Activated naive CD4-positive, alpha-beta T cell treated with anti-CD3 and anti-CD28 coated beads, Interleukin-2, amount 10 ng/mL, durations not matched to agents 7 days and 5 days (primary cell): ENCODE results near the gene GNAT2.
A peak's percentile ranks its signal among the peaks of the same experiment; 100 is the strongest.

ENCODE experiments used
- CTCF ChIA-PET: fragments of 350-600 bp; sonication (Branson Sonifier 250); formaldehyde crosslinking; loops from one replicate; lab custom pipeline; 2021; ENCODE audit warnings: antibody characterized with exemption; lab: Charles Lee
- DNase-seq: peaks from one replicate; pipeline ENCODE4 v3.0.0-alpha.2; 2020
- H3K27ac Mint-ChIP-seq: one replicate; pipeline ENCODE4 v1.8.0; 2021; ENCODE audit warnings: mild to moderate bottlenecking, moderate library complexity, mixed read lengths
- H3K27me3 Mint-ChIP-seq: one replicate; pipeline ENCODE4 v1.8.0; 2021; ENCODE audit warnings: mild to moderate bottlenecking, mixed read lengths
- H3K36me3 Mint-ChIP-seq: one replicate; pipeline ENCODE4 v1.8.0; 2021; ENCODE audit warnings: mixed read lengths
- H3K4me1 Mint-ChIP-seq: one replicate; pipeline ENCODE4 v1.8.0; 2021; ENCODE audit warnings: mixed read lengths
- H3K4me3 Mint-ChIP-seq: one replicate; pipeline ENCODE4 v1.8.0; 2021; ENCODE audit warnings: mild to moderate bottlenecking, moderate library complexity, mixed read lengths
- H3K9me3 Mint-ChIP-seq: one replicate; pipeline ENCODE4 v1.8.0; 2021; ENCODE audit warnings: mixed read lengths

GNAT2 gene

DNA sequence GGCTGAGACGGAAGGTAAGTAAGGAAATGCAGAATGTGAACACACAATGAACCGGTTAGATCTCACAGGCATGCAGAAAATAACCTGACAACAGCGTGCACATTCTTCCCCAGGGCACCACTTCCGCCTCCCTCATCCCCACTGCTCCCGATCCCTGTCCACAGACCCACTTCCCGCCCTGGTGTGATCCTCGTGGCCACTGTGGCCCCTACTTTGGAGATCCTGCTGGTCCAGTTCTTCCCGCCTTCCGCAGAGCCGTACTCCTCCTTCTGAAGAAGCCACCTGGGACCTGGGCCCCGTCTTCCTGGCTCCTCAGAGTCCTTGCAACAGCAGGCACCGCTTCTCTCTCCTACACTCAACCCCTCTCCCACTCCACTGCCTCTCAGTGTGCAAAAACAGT, 35.1 kb upstream of the GNAT2 start:
- peaks cover 42% of the 10 kb centered on the region for H3K27me3 Mint-ChIP-seq
- H3K27ac Mint-ChIP-seq = no peak overlapping the region
- H3K9me3 Mint-ChIP-seq = no peaks in the 10 kb centered on the region
- no peak for DNase-seq
- H3K4me3 Mint-ChIP-seq = peak overlapping the region; percentile 7
- CTCF ChIA-PET = interaction anchor here (1.0 to 1.8 kb wide), 3 partner anchors 14 to 330 kb away, joined by 3 to 15 read pairs (median 3); partner anchors contain the start of gene AHCYL1
- peaks cover 21% of the 10 kb centered on the region for H3K4me1 Mint-ChIP-seq
- H3K36me3 Mint-ChIP-seq = no peaks in the 10 kb centered on the region

DNA sequence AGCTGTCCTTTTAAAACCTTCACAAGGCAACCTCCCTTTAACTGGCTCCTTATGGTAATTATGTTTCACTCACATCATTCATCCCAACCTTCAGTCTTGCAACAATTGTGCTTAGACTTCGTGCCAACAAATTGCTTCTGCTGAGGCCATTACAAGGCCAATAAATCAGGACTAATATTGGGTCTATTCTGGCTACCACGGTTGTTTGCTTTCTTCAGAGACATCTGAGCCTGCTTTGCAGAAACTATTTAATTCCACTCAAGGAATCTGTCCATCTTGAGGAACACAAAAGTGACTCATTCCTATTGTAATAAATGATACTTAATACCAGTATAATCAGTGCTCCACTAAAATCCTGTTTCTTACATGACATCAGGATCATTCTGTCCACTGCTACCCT, 33.9 kb upstream of the GNAT2 start:
- H3K27ac Mint-ChIP-seq = no peak overlapping the region
- no peak for DNase-seq
- peaks cover 21% of the 10 kb centered on the region for H3K4me1 Mint-ChIP-seq
- no peak overlapping the region for H3K4me3 Mint-ChIP-seq
- H3K36me3 Mint-ChIP-seq = no peaks in the 10 kb centered on the region
- H3K9me3 Mint-ChIP-seq = no peaks in the 10 kb centered on the region
- CTCF ChIA-PET = interaction anchor here (1.1 to 6.2 kb wide), 2 partner anchors 10 to 13 kb away, joined by 8 to 70 read pairs; no protein-coding TSS in a partner anchor
- peaks cover 46% of the 10 kb centered on the region for H3K27me3 Mint-ChIP-seq

DNA sequence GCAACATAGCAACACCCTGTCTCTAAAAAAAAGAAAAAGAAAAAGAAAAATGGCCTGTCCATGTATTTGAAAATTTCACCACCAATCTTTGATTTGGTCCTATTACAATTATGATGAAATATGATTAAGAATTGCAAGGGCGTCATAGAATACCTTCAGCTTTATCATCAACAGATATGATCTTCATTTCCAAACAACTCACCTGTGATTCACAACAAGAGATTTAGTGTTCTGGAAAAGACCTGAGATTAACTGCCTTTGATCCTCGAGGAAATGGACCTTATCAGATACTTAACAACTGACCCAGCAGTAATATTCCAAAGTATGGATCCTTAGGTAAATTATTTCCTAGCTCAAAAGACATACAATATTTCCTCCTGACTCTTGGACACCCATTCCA, 33.0 kb upstream of the GNAT2 start:
- Mint-ChIP-seq H3K4me3 (no peak overlapping the region), H3K27me3 (peaks cover 43% of the 10 kb centered on the region), H3K36me3 (no peaks in the 10 kb centered on the region), H3K27ac (no peak overlapping the region), H3K4me1 (peaks cover 21% of the 10 kb centered on the region), H3K9me3 (no peaks in the 10 kb centered on the region)
- no peak for DNase-seq
- CTCF ChIA-PET = interaction anchor here (0.8 to 6.2 kb wide), 5 partner anchors 9 to 122 kb away, joined by 4 to 70 read pairs (median 28); no protein-coding TSS in a partner anchor

DNA sequence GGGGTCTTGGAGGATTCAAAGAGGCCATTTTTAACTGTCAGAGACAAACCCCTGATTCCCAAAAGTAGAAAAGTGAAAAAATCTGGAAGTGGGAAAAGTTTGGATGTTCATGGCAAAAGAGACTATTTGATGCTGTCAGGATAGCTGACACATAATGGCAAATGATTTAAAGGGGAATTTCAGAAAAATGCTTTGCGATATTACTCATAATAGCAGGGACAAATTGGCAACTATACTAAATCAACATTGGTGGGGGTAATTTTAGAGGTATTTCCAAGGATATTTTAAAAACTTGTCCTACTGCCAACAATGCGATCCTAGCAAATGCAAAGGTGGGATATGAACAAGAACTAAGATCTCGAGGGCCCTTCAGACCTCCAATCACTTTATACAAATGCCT, 31.2 kb upstream of the GNAT2 start:
- Mint-ChIP-seq H3K36me3 (no peaks in the 10 kb centered on the region), H3K4me1 (peaks cover 11% of the 10 kb centered on the region), H3K27ac (no peak overlapping the region), H3K27me3 (peaks cover 36% of the 10 kb centered on the region), H3K9me3 (no peaks in the 10 kb centered on the region), H3K4me3 (no peak overlapping the region)
- DNase-seq = no peak
- CTCF ChIA-PET = interaction anchor here (0.7 to 6.2 kb wide), 9 partner anchors 10 to 334 kb away, joined by 3 to 70 read pairs (median 7); partner anchors contain the start of gene AHCYL1

DNA sequence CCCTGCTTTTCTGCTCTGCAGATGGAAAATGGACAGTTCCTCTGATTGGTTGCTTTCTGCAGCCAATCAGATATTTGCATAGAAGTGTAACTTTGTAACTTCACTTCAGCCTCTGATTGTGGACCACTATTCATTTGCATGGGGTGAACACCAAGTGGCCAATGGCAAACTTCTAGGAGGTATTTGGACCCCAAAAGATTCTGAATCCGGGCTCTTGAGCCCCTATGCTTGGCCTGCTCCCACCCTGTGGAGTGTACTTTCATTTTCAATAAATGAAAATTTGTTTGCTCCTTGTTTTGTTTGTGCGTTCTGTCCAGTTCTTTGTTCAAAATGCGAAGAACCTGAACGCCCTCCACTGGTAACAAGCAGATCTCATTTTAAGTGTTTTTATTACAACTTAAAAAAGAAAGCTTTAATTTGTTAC, 30.1 kb upstream of the GNAT2 start:
- Mint-ChIP-seq H3K9me3 (no peaks in the 10 kb centered on the region), H3K36me3 (no peaks in the 10 kb centered on the region), H3K27me3 (peaks cover 35% of the 10 kb centered on the region), H3K4me1 (peaks cover 2% of the 10 kb centered on the region), H3K27ac (no peak overlapping the region), H3K4me3 (no peak overlapping the region)
- CTCF ChIA-PET = interaction anchor here (0.8 to 6.2 kb wide), 10 partner anchors 9 to 335 kb away, joined by 3 to 70 read pairs (median 6); partner anchors contain the start of gene AHCYL1
- no peak for DNase-seq

DNA sequence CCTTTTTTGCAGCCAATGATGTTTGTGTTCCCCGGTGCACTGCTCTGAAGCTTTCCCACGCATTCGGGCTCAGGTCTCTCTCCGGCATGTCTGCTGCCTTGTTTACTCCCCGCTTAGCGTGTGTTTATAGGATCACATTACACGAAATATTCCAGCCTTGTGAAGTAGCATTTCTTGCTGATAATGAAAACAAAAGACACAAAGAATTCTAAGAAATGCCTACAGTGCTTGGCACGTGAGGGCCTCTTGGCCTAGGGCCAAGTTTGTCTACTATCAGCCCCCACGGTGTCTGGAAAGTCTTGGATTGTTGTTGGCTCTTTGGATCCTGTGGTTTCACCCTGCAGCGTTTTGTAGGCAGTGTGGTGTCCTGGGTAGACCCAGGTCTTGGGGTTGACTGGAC, 25.3 kb upstream of the GNAT2 start:
- no peak for DNase-seq
- H3K27ac Mint-ChIP-seq = no peak overlapping the region
- H3K9me3 Mint-ChIP-seq = no peaks in the 10 kb centered on the region
- no peaks in the 10 kb centered on the region for H3K36me3 Mint-ChIP-seq
- no peak overlapping the region for H3K4me3 Mint-ChIP-seq
- CTCF ChIA-PET = interaction anchor here (2.0 to 12.4 kb wide), 4 partner anchors 8 to 337 kb away, joined by 8 to 326 read pairs (median 72); partner anchors contain the start of gene AHCYL1
- H3K27me3 Mint-ChIP-seq = peaks cover 28% of the 10 kb centered on the region
- peaks cover 13% of the 10 kb centered on the region for H3K4me1 Mint-ChIP-seq

DNA sequence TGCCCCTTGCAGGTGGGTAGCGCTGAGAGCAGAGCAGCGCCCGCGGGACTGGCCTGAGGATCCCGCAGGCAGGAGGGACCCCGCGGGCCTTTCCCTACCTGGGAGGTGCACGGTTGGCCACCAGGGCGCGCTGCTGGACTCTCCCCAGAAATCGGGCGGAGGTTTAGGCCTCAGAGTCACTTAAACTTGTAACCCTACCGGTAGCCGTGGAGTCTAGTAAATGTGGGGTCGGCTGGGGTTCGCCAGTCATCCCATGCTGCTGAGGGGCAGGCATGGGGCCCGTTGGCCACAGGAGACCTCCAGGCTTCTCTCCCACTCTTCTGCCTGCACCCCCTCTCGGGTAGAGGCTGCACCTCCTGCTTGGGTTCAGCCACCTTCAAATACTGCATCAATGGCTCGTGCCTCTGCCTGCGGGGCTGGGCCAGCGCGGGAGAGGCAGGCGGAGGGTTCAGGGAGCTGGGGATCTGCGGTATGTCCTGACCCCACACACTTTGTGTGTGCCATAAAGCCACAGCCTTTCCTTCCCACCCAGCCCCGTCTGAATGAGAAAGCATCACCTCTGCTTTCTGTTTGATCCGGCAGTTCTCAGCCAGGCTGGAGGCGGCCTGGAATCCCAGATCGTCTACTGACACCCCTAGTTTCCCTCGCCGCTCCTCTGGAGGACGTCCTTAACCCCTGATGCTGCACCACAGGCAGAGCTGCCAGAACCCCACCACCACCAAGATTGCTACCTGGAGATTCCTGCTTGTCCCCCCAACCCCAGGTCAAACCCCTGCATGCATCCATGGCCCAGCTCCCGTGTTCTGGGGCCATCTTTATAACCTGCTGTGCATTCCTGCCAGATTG, 24.2 kb upstream of the GNAT2 start:
- H3K4me3 Mint-ChIP-seq = no peak overlapping the region
- no peaks in the 10 kb centered on the region for H3K9me3 Mint-ChIP-seq
- peaks cover 37% of the 10 kb centered on the region for H3K27me3 Mint-ChIP-seq
- CTCF ChIA-PET = interaction anchor here (0.7 to 12.4 kb wide), 11 partner anchors 8 to 338 kb away, joined by 3 to 326 read pairs (median 3); partner anchors contain the start of genes AHCYL1, EPS8L3 and GSTM2
- DNase-seq = peak; percentile 92
- no peaks in the 10 kb centered on the region for H3K36me3 Mint-ChIP-seq
- peaks cover 13% of the 10 kb centered on the region for H3K4me1 Mint-ChIP-seq
- H3K27ac Mint-ChIP-seq = peak overlapping the region; percentile 5

DNA sequence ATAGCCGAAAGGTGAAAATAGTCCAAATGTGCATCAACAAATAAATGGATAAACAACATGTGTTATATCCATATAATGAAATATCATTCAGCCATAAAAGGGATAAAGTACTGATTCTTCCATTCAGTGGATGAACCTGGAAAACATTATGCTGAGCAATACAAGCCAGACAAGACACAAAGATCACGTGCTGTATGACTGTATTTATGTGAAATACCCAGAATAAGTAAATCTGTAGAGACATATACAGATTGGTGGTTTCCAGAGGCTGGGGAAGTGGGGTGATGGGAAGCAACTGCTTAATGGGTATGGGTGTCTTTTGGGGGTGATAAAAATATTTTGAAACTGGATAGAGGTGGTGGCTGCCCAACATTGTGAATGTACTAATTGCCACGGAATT, 23.2 kb upstream of the GNAT2 start:
- DNase-seq = no peak
- CTCF ChIA-PET = interaction anchor here (0.6 to 12.4 kb wide), 11 partner anchors 9 to 339 kb away, joined by 3 to 326 read pairs (median 3); partner anchors contain the start of genes AHCYL1, EPS8L3 and GSTM2
- Mint-ChIP-seq H3K9me3 (no peaks in the 10 kb centered on the region), H3K27me3 (peaks cover 33% of the 10 kb centered on the region), H3K4me3 (no peak overlapping the region), H3K4me1 (peaks cover 13% of the 10 kb centered on the region), H3K27ac (no peak overlapping the region), H3K36me3 (no peaks in the 10 kb centered on the region)

DNA sequence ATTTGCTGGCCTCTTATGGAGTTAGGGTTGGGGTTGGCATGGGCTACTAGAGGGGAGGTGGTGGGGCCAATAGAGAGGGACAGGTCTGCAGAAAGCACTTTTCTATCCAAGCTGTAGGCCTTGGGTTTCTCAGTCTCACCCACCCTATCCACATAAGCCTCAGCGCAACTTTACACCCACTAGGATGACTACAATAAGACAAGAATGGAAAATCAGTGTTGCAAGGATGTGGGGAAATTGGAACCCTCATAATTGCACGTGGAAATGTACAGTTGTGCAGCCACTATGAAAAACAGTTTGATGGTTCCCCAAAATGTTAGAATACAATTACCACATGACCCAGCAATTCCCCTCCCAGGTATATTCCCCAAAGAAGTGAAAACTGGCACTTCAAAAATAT, 22.4 kb upstream of the GNAT2 start:
- Mint-ChIP-seq H3K27me3 (peaks cover 38% of the 10 kb centered on the region), H3K36me3 (no peaks in the 10 kb centered on the region), H3K27ac (no peak overlapping the region), H3K4me3 (no peak overlapping the region), H3K9me3 (no peaks in the 10 kb centered on the region), H3K4me1 (peaks cover 13% of the 10 kb centered on the region)
- no peak for DNase-seq
- CTCF ChIA-PET = interaction anchor here (1.3 to 12.4 kb wide), 10 partner anchors 9 to 340 kb away, joined by 3 to 326 read pairs (median 37); partner anchors contain the start of genes AHCYL1, GNAI3, GPR61 and GSTM4

DNA sequence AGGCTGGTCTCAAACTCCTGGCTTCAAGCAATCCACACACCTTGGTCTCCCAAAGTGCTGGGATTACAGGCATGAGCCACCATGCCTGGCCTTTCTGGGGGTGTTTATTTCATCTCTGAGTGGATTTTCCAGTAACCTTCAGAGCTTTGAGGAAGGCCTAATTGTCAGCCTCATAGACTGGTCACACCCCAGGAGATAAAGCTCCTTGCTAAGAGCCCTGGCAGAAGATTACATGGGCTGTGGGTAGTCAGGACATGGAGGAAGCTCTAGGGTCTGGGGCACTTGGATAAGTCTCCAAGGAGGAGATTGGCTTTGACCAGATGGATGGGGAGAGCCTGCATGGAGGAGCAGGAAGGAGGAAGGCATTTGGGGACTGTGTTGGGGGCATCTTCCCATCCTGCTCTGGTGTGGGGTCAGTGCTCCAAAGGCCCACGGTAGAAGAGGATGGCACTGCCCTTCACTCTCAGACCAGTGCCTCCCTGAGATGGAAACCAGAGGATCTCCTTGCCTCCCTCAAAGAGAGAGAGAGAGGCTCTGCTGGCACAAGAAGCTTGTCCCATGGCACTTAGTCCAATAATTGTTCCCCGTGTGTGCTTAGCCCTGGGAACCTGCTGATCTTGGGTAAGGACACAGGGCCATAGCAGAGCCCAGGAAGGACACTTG, 21.8 kb upstream of the GNAT2 start:
- no peaks in the 10 kb centered on the region for H3K36me3 Mint-ChIP-seq
- no peak overlapping the region for H3K4me3 Mint-ChIP-seq
- no peak for DNase-seq
- H3K4me1 Mint-ChIP-seq = peaks cover 13% of the 10 kb centered on the region
- peaks cover 41% of the 10 kb centered on the region for H3K27me3 Mint-ChIP-seq
- no peak overlapping the region for H3K27ac Mint-ChIP-seq
- CTCF ChIA-PET = interaction anchor here (0.8 to 12.4 kb wide), 31 partner anchors 10 to 411 kb away, joined by 3 to 326 read pairs (median 7); partner anchors contain the start of genes AHCYL1, AMPD2, GNAI3 and GNAT2
- no peaks in the 10 kb centered on the region for H3K9me3 Mint-ChIP-seq

DNA sequence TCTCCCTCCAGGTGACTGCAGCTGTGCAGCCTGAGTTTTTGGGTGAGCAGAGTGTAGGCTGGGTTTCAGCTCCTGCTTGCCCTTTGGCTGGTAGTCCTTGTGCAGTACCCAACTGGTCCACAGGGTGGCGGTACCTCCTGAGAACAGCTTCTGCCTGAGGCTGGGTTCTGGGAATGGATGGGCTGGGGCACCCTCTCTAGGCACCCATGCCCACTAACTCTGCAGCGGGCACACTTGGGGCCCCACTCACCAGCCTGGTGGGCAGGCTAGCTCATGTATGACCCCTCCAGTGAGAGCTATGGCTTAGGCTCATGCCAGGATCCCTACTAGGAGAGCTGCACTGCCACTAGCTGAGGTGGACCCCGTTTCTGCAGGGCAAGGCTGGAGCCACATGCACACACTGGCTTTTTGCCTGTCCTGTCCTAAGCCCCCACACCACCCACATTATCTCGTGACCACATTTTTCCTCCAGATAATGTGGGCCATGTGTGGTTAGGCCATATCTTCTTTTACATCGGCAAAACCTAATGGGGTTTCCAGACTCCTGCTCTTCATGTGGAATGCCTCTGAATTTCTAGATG, 21.0 kb upstream of the GNAT2 start:
- Mint-ChIP-seq H3K36me3 (no peaks in the 10 kb centered on the region), H3K4me1 (peaks cover 17% of the 10 kb centered on the region), H3K9me3 (no peaks in the 10 kb centered on the region), H3K27me3 (peaks cover 40% of the 10 kb centered on the region), H3K27ac (no peak overlapping the region), H3K4me3 (no peak overlapping the region)
- peak; percentile 95 for DNase-seq
- CTCF ChIA-PET = interaction anchor here (0.5 to 12.4 kb wide), 53 partner anchors 10 to 421 kb away, joined by 3 to 326 read pairs (median 4); partner anchors contain the start of genes AHCYL1, AMPD2, GNAI3 and GNAT2

DNA sequence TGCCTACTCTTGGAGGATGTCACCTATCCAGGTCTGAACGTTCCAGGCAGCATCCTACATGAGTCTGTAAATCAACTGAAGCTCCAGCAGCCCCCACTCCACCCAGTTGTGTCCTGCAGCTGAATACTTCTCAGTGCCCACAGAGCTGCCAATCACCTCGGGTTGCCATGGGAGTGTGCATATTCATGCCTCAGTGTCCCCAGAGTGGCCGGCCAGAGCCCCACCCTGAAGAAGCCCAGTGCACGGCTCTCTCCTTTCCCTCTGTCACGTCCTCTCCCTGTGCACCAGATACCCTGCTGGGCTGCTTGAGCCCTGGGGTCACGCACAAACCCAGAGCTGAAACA, 20.4 kb upstream of the GNAT2 start:
- Mint-ChIP-seq H3K36me3 (no peaks in the 10 kb centered on the region), H3K27me3 (peaks cover 37% of the 10 kb centered on the region), H3K27ac (no peak overlapping the region), H3K4me1 (peaks cover 23% of the 10 kb centered on the region), H3K4me3 (no peak overlapping the region), H3K9me3 (no peaks in the 10 kb centered on the region)
- no peak for DNase-seq
- CTCF ChIA-PET = interaction anchor here (0.5 to 12.4 kb wide), 51 partner anchors 9 to 422 kb away, joined by 3 to 326 read pairs (median 4); partner anchors contain the start of genes AHCYL1, AMPD2, GNAI3 and GNAT2

DNA sequence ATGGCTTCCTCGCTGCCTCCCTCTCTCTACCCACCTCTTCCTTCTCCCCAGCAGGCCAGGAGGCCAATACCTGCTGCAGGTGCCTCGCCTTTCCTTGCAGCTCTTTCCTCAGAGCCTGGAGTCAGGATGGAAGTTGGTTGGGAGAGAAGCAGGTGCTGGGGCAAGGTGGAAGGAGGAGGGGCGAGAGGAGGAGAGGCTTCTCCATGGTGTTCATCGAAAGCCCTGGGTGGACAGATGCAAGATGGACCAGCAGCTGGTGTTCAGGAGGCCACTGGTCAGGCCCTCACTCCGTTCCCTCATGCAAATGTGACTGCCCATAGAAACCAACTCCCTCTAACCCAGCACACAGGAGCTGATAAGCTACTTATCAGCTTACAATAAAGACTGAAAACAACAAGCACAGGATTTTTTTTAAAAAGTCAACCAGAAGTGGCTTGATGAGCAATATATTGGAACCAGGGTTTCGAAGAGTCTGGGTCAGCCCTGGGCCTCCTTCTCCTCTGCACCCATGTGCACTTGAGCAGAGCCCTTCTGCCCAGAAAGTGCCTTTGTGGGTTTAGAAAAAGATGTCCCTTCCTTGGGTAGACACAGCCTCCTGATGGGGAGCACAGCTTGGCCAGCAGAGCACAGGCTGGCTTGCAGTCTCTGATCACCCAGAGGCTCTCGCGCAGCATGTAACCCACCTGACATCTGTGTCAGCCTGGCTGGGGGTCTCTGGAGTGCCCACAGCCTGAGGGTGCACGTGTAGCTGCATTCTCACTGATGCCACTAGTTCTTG, 19.8 kb upstream of the GNAT2 start:
- CTCF ChIA-PET = interaction anchor here (0.7 to 12.4 kb wide), 31 partner anchors 9 to 422 kb away, joined by 3 to 326 read pairs (median 9); partner anchors contain the start of genes AHCYL1, AMPD2, GNAI3 and GNAT2
- Mint-ChIP-seq H3K36me3 (no peaks in the 10 kb centered on the region), H3K27ac (no peak overlapping the region), H3K4me1 (peaks cover 28% of the 10 kb centered on the region), H3K4me3 (no peak overlapping the region), H3K27me3 (peaks cover 37% of the 10 kb centered on the region), H3K9me3 (no peaks in the 10 kb centered on the region)
- DNase-seq = no peak
